GM12878 (cell line): ENCODE measurements around the gene ITGA5.

Experiments
- POLR2A ChIP-seq: IDR thresholded peaks from 2 replicates; pipeline ENCODE4 v1.6.1; 2011; ENCODE audit warnings: low read depth, mild to moderate bottlenecking, low read length
- ZNF217 ChIP-seq: fragments of 450-650 bp; IDR thresholded peaks from 2 replicates; pipeline ENCODE4 v1.6.1; 2017; ENCODE audit warnings: antibody characterized with exemption, mild to moderate bottlenecking

- TF ChIP-seq ZNF217 (no peak), POLR2A (no peak)
These were observed 42.1 kb downstream of the ITGA5 start for GRCh38 chr12:54377007-54377406.
